H9 (cell line): ENCODE results near the gene IFT27. TPM values are rescaled to one million over a fixed set of nuclear protein-coding genes. Genes with fewer than 3 reads are reported as not detected.

Experiments
- DNase-seq: peaks from one replicate; pipeline ENCODE4 v3.0.0-alpha.2; 2017
- H2AFZ ChIP-seq: one replicate; pipeline ENCODE4 v1.6.1; 2013; ENCODE audit warnings: mild to moderate bottlenecking, low read length, control low read depth, moderate library complexity
- H2AK5ac ChIP-seq: 2 replicates; pipeline ENCODE4 v1.6.1; 2013; ENCODE audit warnings: low read length, control low read depth, mixed read lengths; ENCODE audit not compliant: insufficient read length
- H2BK120ac ChIP-seq: one replicate; pipeline ENCODE4 v1.6.1; 2013; ENCODE audit warnings: low read depth, mild to moderate bottlenecking, low read length, control low read depth, inconsistent platforms; ENCODE audit not compliant: poor library complexity, severe bottlenecking
- H2BK12ac ChIP-seq: 2 replicates; pipeline ENCODE4 v1.6.1; 2013; ENCODE audit warnings: low read length, control low read depth, mixed read lengths, low read depth; ENCODE audit not compliant: insufficient read length
- H2BK15ac ChIP-seq: 2 replicates; pipeline ENCODE4 v1.6.1; 2013; ENCODE audit warnings: low read depth, low read length, control low read depth
- H2BK20ac ChIP-seq: one replicate; pipeline ENCODE4 v1.6.1; 2013; ENCODE audit warnings: low read depth, mild to moderate bottlenecking, low read length, control low read depth, inconsistent platforms; ENCODE audit not compliant: poor library complexity, severe bottlenecking
- H2BK5ac ChIP-seq: 2 replicates; pipeline ENCODE4 v1.6.1; 2013; ENCODE audit warnings: low read length, control low read depth, mixed read lengths; ENCODE audit not compliant: insufficient read length
- H3K14ac ChIP-seq: 2 replicates; pipeline ENCODE4 v1.6.1; 2013; ENCODE audit warnings: low read length, control low read depth; ENCODE audit not compliant: insufficient read depth
- H3K18ac ChIP-seq: 2 replicates; pipeline ENCODE4 v1.6.1; 2013; ENCODE audit warnings: low read depth, mild to moderate bottlenecking, mixed read lengths, low read length, control low read depth; ENCODE audit not compliant: insufficient read length
- H3K23ac ChIP-seq: 2 replicates; pipeline ENCODE4 v1.6.1; 2013; ENCODE audit warnings: low read length, control low read depth, mixed read lengths, low read depth; ENCODE audit not compliant: insufficient read length
- H3K23me2 ChIP-seq: 2 replicates; pipeline ENCODE4 v1.6.1; 2013; ENCODE audit warnings: low read depth, mild to moderate bottlenecking, mixed read lengths, low read length, control low read depth; ENCODE audit not compliant: insufficient read length, poor library complexity, severe bottlenecking
- H3K27ac ChIP-seq: 2 replicates; pipeline ENCODE4 v1.5.1; 2013; ENCODE audit warnings: low read length, control low read depth, mixed read lengths, low read depth; ENCODE audit not compliant: insufficient read length
- H3K27me3 ChIP-seq: 2 replicates; pipeline ENCODE4 v1.6.1; 2013; ENCODE audit warnings: low read length, control low read depth, inconsistent platforms; ENCODE audit not compliant: insufficient read depth
- H3K4ac ChIP-seq: 2 replicates; pipeline ENCODE4 v1.6.1; 2013; ENCODE audit warnings: low read depth, mild to moderate bottlenecking, control low read depth, inconsistent platforms, low read length, moderate library complexity
- H3K4me1 ChIP-seq: 2 replicates; pipeline ENCODE4 v1.6.1; 2013; ENCODE audit warnings: low read length, control low read depth, inconsistent platforms; ENCODE audit not compliant: insufficient read depth
- H3K4me2 ChIP-seq: 2 replicates; pipeline ENCODE4 v1.6.1; 2013; ENCODE audit warnings: low read length, control low read depth, mixed read lengths; ENCODE audit not compliant: insufficient read length, insufficient read depth
- H3K56ac ChIP-seq: 2 replicates; pipeline ENCODE4 v1.6.1; 2013; ENCODE audit warnings: low read depth, mild to moderate bottlenecking, mixed read lengths, low read length, control low read depth; ENCODE audit not compliant: insufficient read length
- H3K79me1 ChIP-seq: 2 replicates; pipeline ENCODE4 v1.6.1; 2013; ENCODE audit warnings: low read depth, mild to moderate bottlenecking, moderate library complexity, low read length, control low read depth, inconsistent platforms; ENCODE audit not compliant: insufficient read depth, poor library complexity, severe bottlenecking
- H3K79me2 ChIP-seq: 2 replicates; pipeline ENCODE4 v1.6.1; 2013; ENCODE audit warnings: low read length, control low read depth, inconsistent platforms; ENCODE audit not compliant: insufficient read depth
- H3K9ac ChIP-seq: 2 replicates; pipeline ENCODE4 v1.6.1; 2013; ENCODE audit warnings: low read length, control low read depth, mixed read lengths; ENCODE audit not compliant: insufficient read length; ENCODE audit errors: extremely low read depth
- H3K9me3 ChIP-seq: one replicate; pipeline ENCODE4 v1.6.1; 2013; ENCODE audit warnings: low read depth, low read length, inconsistent platforms; ENCODE audit not compliant: control insufficient read depth
- H3T11ph ChIP-seq: one replicate; pipeline ENCODE4 v1.6.1; 2013; ENCODE audit warnings: mild to moderate bottlenecking, low read length, control low read depth, inconsistent platforms
- H4K20me1 ChIP-seq: one replicate; pipeline ENCODE4 v1.6.1; 2013; ENCODE audit not compliant: control insufficient read depth, insufficient read length, insufficient read depth
- H4K5ac ChIP-seq: 2 replicates; pipeline ENCODE4 v1.6.1; 2013; ENCODE audit warnings: low read depth, mild to moderate bottlenecking, mixed read lengths, low read length, control low read depth; ENCODE audit not compliant: insufficient read length
- H4K8ac ChIP-seq: replicated peaks from 2 replicates; pipeline ENCODE4 v1.6.1; 2013; ENCODE audit warnings: low read length, control low read depth, mixed read lengths, low read depth; ENCODE audit not compliant: insufficient read length
- H4K91ac ChIP-seq: 2 replicates; pipeline ENCODE4 v1.6.1; 2013; ENCODE audit warnings: low read depth, mild to moderate bottlenecking, moderate library complexity, mixed read lengths, low read length, control low read depth; ENCODE audit not compliant: insufficient read length
- H3K27ac Mint-ChIP-seq, 3 experiments: 2 replicates in 2 of 3; 3 replicates in 1 of 3; pipeline ENCODE4 v1.8.0; 2020 to 2021; ENCODE audit warnings: mixed read lengths in 3 of 3, mild to moderate bottlenecking in 1 of 3, moderate library complexity in 1 of 3
- H3K27me3 Mint-ChIP-seq: 2 replicates; pipeline ENCODE4 v1.8.0; 2021; ENCODE audit warnings: low read depth, mild to moderate bottlenecking, moderate library complexity, mixed read lengths
- H3K36me3 Mint-ChIP-seq, 3 experiments: 2 replicates in 2 of 3; 3 replicates in 1 of 3; pipeline ENCODE4 v1.8.0; 2020 to 2021; ENCODE audit warnings: low read depth in 3 of 3, mixed read lengths in 3 of 3; ENCODE audit not compliant: insufficient read depth in 1 of 3
- H3K4me1 Mint-ChIP-seq, 2 experiments: 2 replicates each; pipeline ENCODE4 v1.8.0; 2020; ENCODE audit warnings: mixed read lengths in 2 of 2
- H3K4me3 Mint-ChIP-seq, 2 experiments: 2 replicates in 1 of 2; 3 replicates in 1 of 2; pipeline ENCODE4 v1.8.0; 2020 to 2021; ENCODE audit warnings: mild to moderate bottlenecking in 2 of 2, mixed read lengths in 2 of 2, moderate library complexity in 1 of 2
- H3K9me3 Mint-ChIP-seq, 2 experiments: 2 replicates in 1 of 2; 3 replicates in 1 of 2; pipeline ENCODE4 v1.8.0; 2020; ENCODE audit warnings: mild to moderate bottlenecking in 2 of 2, mixed read lengths in 2 of 2, moderate library complexity in 1 of 2
- WGBS: extraction: QIAGEN DNeasy Blood & Tissue Kit; methylation state at CpG from one replicate; pipeline ENCODE4 v1.1.7; 2013; ENCODE audit warnings: missing lambda C conversion rate, low lambda C conversion rate, mixed read lengths; ENCODE audit not compliant: insufficient read length; ENCODE audit errors: extremely low coverage; 5-methylcytosine and 5-hydroxymethylcytosine counted together
- total RNA-seq: library from RNA; stranded (reverse); gene quantifications from 2 replicates; pipeline ENCODE4 v1.2.1, GENCODE V29; 2021
- TF ChIP-seq, protein P1 (sequence below): fragments of 200-600 bp; sonication (generic); conservative IDR thresholded peaks from 3 replicates; pipeline ENCODE4 v1.8.0; 2021; ENCODE audit warnings: antibody characterized with exemption, mild to moderate bottlenecking

The IFT27 gene
- total RNA-seq, 1 experiment from 2014 or later: 43.4 TPM

- no peak overlapping the region for H3K9ac ChIP-seq
- no CpG with 5 or more reads among the region's 2 CpGs for WGBS
Measured at GRCh38 chr22:36783743-36784142, 7.8 kb upstream of the IFT27 start.

More at GRCh38 chr22:36783743-36784142, 7.8 kb upstream of the IFT27 start:
- H3K27ac ChIP-seq: no peak overlapping the region
- Mint-ChIP-seq H3K4me3 (no peak overlapping the region), H3K27me3 (peaks cover 45% of the 10 kb centered on the region), H3K36me3 (peaks cover 0 to under 1% (median under 1%) of the 10 kb centered on the region in 3 experiments; a peak in 1 of 7 replicates), H3K27ac (no peak overlapping the region; a peak in 2 of 7 replicates), H3K4me1 (peaks cover 18 to 28% of the 10 kb centered on the region in 2 experiments), H3K9me3 (peaks cover 1 to 2% of the 10 kb centered on the region in 2 experiments)
- H3K4me1 ChIP-seq: peaks cover 2% of the 10 kb centered on the region; the same call in 1 of the 2 replicates
- no peak overlapping the region for H3K4me2 ChIP-seq
- no peak overlapping the region for H2BK5ac ChIP-seq
- H2BK12ac ChIP-seq: no peak overlapping the region
- no peak overlapping the region for H3K56ac ChIP-seq
- H3K79me1 ChIP-seq: no peaks in the 10 kb centered on the region
- H4K5ac ChIP-seq: no peak overlapping the region
- H3K23ac ChIP-seq: no peak overlapping the region
- no peak overlapping the region for H3K4ac ChIP-seq
- no peak overlapping the region for H4K8ac ChIP-seq
- H4K20me1 ChIP-seq: no peaks in the 10 kb centered on the region
- H2BK120ac ChIP-seq: no peak overlapping the region
- TF ChIP-seq, protein P1, sequence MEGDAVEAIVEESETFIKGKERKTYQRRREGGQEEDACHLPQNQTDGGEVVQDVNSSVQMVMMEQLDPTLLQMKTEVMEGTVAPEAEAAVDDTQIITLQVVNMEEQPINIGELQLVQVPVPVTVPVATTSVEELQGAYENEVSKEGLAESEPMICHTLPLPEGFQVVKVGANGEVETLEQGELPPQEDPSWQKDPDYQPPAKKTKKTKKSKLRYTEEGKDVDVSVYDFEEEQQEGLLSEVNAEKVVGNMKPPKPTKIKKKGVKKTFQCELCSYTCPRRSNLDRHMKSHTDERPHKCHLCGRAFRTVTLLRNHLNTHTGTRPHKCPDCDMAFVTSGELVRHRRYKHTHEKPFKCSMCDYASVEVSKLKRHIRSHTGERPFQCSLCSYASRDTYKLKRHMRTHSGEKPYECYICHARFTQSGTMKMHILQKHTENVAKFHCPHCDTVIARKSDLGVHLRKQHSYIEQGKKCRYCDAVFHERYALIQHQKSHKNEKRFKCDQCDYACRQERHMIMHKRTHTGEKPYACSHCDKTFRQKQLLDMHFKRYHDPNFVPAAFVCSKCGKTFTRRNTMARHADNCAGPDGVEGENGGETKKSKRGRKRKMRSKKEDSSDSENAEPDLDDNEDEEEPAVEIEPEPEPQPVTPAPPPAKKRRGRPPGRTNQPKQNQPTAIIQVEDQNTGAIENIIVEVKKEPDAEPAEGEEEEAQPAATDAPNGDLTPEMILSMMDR: no peak
- H3K18ac ChIP-seq: no peak overlapping the region
- no peak overlapping the region for H2AK5ac ChIP-seq
- H4K91ac ChIP-seq: no peak overlapping the region
- H3K14ac ChIP-seq: no peak overlapping the region
- H2BK20ac ChIP-seq: no peak overlapping the region
- H3K9me3 ChIP-seq: no peaks in the 10 kb centered on the region
- H3K27me3 ChIP-seq: no peaks in the 10 kb centered on the region
- 0 out of 2 replicates have a peak, but pooled peaks cover 2% of the 10 kb centered on the region for H3K79me2 ChIP-seq
- no peak overlapping the region for H2AFZ ChIP-seq
- H3K23me2 ChIP-seq: no peaks in the 10 kb centered on the region
- DNase-seq: no peak
- no peak overlapping the region for H3T11ph ChIP-seq
- H2BK15ac ChIP-seq: no peak overlapping the region
